NCI-H1048 (cell line): ENCODE results near the gene NPHP1.
"Not testable (repeated sequence)": the region's sequence is repeated elsewhere in the genome, so short reads cannot be mapped to it uniquely, and the experiment has no call there.

Experiments used
- DNase-seq: peaks from one replicate; lab custom pipeline; 2025; lab: John Stamatoyannopoulos, UW

Gene NPHP1

GRCh38 chr2:110204408-110205385 lies at the start of gene NPHP1:
TSS of gene NPHP1 (minus strand) at chr2:110205013. CDS start at chr2:110204968, 45 bp downstream.
- peak; percentile 31 for DNase-seq

- not testable (repeated sequence) for DNase-seq
These were observed 43.4 kb upstream of the NPHP1 start for GRCh38 chr2:110248081-110248795.

DNA sequence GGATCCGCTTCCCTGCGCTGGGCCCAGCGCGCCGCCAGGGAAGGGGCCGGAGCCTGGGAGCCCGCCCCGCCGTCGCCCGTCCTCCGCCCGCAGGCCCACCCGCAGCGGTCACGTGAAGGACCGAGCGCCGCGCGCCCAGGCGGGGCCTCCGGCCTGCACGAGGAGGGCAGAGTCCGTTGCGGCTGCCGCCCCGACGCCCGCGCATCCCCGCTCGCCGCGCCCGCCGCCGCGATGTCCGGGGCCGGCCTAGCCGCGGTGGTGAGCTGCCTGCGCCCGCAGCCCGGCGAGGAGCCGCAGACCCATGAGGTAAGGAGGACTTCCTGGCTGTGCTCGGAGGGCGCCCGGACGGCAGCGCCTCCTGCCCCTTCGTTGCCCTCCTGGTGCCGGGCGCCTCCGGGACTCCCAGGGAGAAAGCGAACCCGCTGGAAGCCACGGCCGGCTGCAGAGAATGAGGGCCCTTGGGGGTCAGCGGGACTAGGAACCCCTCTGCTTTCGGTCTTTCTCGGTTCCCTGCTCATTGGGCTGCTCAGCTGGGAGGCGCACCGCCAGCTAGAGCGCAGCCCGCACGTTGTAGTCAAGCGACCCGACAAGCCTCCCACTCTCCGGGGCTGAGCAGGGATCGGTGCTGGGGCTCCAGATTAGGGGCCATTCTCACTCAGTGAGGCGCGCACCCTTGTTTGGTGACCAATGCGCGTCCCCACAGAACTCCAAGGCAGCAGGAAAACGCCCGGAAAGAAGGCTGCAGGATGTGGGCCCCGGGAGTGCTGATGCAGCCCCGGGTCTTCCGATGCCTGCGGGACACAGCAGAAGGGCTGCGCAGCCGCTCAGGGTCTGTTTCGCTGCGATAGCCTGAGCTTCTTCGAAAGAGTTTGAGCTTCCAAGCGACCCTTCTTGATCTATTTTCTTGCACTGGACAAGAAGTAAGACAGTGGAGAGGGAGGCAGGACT lies 40.9 kb upstream of the NPHP1 start:
- DNase-seq = not testable (repeated sequence)

DNA sequence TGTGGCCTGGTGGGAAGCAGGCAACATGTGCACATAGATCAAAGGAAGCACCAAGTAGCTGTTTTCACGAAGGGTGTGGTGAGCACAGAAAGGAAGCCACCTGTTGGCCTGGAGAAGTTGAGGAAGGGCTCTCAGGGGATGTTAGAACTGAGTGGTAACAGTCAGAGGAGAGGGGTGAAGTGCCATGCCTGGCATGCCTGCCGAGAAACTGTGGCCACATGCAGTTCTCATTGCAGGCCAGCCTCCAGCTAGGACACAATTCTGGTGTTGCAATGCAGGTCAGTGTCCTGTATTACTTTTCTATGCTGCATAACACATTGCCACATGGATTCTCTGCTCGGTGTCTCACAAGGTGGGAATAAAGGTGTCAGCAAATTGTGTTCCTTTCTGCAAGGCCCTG lies 38.5 kb upstream of the NPHP1 start:
- not testable (repeated sequence) for DNase-seq

GRCh38 chr2:110234514-110234913 lies 29.7 kb upstream of the NPHP1 start:
- not testable (repeated sequence) for DNase-seq

DNA sequence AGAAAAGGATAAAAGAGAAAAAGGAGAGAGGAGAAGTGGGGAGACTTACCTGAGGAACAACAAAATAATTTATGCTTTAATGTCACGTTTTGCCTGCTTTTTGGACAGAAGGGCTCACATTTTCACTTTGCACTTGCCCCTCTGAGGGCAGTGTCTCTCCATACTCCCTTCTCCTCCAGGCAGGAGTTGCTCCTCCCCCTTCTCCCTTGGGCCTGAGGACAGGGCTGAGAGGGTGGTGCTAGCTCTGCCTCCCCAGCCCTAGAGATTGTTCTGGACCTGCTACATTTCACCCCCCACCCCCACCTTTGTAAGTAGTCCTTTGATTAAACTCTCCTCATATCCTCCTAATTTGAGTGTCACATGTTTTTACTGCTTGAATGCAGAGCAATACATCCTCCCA lies 25.1 kb upstream of the NPHP1 start:
- not testable (repeated sequence) for DNase-seq

DNA sequence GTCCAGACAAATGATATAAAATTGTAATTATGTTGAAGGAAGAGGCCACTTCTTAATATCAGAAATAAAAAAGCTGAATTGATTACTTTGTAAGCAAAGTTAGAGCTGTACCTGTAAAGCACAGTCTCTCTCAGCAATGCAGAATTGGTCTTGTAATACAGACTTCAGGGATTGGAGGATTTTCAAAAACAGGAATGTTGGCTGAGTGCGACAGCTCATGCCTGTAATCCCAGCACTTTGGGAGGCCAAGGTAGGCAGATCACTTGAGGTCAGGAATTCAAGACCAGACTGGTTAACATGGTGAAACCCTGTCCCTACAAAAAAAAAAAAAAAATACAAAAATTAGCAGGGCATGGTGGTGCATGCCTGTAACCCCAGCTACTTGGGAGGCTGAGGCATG lies 17.8 kb upstream of the NPHP1 start:
- not testable (repeated sequence) for DNase-seq

DNA sequence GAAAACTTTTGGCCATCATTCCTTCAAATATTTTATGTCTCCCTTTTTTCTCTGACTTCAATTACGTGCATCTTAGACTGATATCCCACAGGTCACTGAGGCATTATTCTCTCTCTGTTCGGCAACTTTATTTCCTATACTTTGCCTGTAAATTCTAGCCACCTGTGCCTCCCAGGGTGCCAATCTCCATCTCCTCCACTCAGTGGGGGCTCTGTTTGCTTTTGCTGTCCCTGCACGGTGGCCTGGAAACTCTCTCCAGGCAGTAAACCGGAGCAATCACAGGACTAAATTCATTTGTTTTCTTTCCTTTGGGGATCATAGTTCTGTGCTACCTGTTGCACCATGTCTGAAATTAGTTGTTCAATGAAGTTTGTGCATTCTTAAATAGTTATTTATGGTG lies 17.1 kb upstream of the NPHP1 start:
- no peak for DNase-seq

GRCh38 chr2:110220190-110220564 lies 15.4 kb upstream of the NPHP1 start:
- DNase-seq = no peak

DNA sequence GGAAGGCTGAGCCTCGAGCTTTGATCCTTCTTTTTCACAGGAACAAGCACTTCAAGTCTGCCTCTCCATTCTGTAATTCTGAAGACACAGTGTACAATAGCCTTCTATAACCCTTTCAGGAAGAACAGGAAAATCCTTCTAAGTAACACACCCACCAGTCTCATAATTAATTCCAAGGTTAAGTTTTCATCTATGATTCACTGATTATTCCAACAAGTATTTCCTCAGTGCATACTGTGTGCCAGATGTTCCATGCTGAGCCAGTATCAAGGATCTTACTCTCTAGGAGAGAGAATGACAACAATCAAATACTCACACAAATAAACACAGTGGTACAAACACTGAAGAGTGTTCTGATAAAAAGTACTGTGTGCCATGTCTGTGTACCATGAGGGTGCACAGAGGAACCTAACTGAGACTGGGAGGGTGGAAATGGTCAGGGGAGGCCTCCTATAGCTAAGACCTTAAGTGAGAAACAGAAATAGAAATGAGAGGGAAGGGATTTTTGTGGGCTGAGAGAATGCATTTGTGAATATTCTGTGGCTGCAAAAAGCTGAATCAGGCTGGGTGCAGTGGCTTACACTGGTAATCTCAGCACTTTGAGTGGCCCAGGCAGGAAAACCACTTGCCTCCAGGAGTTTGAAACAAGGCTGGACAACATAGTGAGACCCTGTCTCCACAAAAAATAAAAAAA lies 14.8 kb upstream of the NPHP1 start:
- no peak for DNase-seq

DNA sequence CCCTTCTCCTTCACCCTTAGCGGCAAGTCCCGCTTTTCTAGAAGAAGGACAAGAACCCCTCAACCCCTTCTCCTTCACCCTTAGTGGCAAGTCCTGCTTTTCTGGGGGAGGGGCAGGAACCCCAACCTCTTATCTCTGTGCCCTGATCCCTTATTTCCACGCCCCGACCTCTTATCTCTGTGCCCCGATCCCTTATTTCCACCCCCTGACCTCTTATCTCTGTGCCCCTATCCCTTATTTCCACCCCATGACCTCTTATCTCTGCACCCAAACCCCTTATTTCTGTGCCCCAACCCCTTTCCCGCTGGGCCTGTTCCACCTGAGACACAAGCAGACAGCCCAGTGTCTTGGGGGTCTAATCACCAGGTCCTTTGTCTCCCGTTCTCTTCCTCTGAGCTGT lies 14.1 kb upstream of the NPHP1 start:
- not testable (repeated sequence) for DNase-seq

GRCh38 chr2:110216803-110217202 lies 12.0 kb upstream of the NPHP1 start:
- DNase-seq = no peak

- DNase-seq = no peak
These were observed 11.4 kb upstream of the NPHP1 start for GRCh38 chr2:110216199-110216598.

GRCh38 chr2:110215566-110216158 lies 10.8 kb upstream of the NPHP1 start:
- no peak for DNase-seq

- DNase-seq = no peak
These were observed 10.3 kb upstream of the NPHP1 start for GRCh38 chr2:110215091-110215490.

GRCh38 chr2:110213522-110213921 lies 8.7 kb upstream of the NPHP1 start:
- not testable (repeated sequence) for DNase-seq

DNA sequence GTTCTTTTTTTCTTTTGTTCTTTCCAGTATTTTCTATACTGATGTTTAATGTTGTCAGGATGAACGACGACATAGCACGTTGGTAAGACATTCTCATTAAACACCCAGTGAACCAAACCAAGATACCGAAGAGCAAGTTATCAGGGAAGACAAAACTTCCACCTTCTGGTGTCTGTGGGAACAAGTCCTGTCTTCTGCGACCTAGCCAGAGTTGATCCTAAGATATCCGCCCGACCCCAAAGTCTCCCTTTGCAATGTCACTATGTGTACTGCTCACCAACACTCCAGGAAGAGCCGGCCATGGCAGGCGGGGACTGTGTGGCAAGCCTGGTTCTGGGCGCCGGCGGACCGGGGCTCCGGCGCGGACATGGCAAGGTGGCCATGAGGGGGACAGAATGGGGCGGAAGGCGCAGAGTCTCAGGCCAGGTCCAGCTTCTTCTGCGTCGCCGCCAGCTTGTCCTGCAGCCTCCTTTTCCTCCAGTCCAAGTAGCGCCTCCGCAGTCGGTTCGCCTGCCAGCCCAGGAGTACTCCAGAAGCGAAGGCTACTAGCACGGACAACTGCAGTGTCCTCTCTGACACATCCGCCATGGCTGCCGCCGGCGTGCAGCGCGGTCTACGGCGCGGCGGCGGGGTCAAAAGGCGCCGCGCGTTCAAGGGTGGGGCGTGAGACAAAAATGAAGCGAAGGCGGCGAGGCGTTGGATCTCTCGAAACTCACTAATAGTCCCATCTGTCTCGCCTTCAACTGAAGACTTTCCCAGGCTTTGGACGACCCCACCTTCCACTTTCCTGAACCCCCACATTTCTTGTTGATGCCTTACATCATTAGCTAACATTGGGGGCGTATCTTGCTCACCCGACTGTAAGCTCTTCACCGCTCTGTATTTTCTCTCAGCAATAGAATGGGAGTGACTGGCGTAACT lies 7.4 kb upstream of the NPHP1 start, which contains the start of gene MTLN:
MTLN (minus strand) TSS at position 610 of the 921 bp plus-strand sequence; CDS start at position 588, 22 bp downstream.
- DNase-seq = peak; percentile 16

- DNase-seq = no peak
These were observed 1.0 kb upstream of the NPHP1 start for GRCh38 chr2:110205660-110206455.

- DNase-seq = no peak
These were observed 6.8 kb downstream of the NPHP1 start for GRCh38 chr2:110198016-110198415.
